ENCODE results near the gene SH3D21.

SH3D21 gene

DNA sequence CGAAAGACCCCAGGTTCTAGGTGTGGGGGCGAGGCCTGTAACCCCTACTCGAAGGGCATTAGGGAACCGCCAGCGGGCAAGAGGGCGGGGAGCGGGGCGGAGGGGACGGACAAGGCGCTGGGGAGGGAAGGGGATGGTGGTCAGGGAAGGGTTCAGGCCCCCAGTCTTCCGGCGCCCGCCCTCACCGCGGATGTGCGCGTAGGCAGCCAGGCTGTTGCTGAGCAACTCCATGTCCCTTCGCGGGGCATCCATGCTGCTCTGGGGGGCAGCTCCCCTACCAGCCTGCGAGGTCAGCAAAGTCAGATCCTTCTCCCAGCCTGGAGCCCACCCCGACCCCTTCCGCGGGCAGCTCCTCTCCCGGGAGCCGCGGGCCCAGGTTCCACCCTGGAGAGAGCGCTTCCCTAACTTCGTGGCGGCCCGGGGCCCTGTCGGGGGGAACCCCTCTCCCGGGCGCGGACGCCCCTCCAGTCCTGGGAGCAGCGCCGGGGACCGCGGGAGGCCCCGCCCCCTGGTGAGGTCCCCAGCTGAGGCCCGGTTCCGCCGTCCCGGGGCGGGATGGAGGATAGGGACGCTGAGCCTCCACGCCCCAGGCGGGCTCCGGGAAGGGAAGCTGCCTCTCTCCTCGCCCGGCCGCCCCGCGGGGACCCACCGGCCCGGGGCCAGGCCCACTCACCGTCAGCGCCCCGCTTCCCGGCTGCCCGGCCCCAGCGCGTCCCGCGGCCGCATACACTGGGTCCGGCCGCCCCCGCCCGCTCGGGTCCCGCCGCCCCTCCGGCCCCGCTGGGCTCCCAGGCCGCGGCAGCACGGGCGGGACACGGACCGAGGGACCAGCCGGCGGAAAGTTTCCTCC lies 16.8 kb downstream of the SH3D21 start:
- 0 out of 2 replicates have a peak, but pooled peaks have one; percentile 43 for TF ChIP-seq ZFX (IDR thresholded peaks at IDR 0.05)
- TF ChIP-seq, protein P1, sequence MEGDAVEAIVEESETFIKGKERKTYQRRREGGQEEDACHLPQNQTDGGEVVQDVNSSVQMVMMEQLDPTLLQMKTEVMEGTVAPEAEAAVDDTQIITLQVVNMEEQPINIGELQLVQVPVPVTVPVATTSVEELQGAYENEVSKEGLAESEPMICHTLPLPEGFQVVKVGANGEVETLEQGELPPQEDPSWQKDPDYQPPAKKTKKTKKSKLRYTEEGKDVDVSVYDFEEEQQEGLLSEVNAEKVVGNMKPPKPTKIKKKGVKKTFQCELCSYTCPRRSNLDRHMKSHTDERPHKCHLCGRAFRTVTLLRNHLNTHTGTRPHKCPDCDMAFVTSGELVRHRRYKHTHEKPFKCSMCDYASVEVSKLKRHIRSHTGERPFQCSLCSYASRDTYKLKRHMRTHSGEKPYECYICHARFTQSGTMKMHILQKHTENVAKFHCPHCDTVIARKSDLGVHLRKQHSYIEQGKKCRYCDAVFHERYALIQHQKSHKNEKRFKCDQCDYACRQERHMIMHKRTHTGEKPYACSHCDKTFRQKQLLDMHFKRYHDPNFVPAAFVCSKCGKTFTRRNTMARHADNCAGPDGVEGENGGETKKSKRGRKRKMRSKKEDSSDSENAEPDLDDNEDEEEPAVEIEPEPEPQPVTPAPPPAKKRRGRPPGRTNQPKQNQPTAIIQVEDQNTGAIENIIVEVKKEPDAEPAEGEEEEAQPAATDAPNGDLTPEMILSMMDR (conservative IDR thresholded peaks at IDR 0.05) = no peak
- H3K27ac ChIP-seq = peak overlapping the region; percentile 52

DNA sequence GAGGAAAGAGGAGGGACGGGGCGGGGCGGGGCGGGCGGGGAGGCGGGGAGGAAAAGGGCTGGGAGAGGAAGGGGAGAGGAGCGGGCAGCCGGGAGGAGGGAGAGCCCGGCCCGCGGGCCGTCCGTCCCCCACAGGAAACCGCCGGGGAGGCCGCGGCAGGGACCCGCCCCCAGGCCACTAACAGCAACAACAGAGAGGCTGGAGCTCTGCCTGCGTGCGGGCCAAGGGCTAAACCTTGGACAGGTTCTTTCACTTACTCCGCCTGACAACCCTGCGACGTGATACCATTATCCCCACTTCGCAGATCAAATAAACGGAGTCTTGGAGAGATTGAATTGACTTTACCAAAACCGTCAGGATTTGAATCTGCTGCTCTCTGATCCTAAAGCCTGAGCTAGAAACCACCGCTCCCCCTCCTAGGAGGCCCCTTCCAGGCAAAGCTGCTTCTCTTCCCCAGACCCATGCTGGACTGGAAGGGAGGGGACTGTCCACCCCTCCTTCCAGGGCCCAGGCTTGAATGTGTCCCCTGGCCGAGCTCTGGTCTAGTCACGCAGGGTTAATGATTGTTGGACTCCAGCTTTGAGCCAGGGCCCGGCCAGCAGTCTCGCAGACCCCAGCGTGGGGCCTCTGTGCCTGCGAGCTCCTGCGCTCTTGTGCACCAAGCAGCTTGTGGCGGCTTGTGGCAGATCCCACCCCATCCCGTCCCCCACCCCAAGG lies 17.6 kb downstream of the SH3D21 start, which contains the start of gene EVA1B:
Gene EVA1B (minus strand): TSS at position 10 of the 717 bp plus-strand sequence. CDS start 608 bp downstream, outside the sequence.
- TF ChIP-seq, protein P1 (conservative IDR thresholded peaks at IDR 0.05) = no peak
- no peak for TF ChIP-seq ZFX (IDR thresholded peaks at IDR 0.05)
- H3K27ac ChIP-seq = peak within 1 kb of the TSS; percentile 52

DNA sequence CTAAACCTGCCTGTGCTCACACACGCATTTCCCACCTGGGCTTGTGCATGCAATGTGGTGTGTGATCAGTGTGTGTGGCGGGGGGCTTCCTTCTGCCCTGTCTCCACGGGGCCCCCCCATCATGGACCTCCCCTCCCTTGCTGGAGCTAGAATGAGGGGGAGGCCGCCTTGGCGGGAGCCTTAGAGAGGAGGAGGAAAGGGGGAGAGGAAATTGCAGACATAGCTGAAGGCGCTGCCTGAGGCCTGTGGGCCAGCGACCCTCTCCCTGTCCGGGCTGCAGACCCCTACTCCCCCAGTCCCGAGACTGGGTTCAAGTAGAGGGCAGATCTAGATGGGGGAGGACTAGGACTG lies 18.2 kb downstream of the SH3D21 start:
- TF ChIP-seq, protein P1 (conservative IDR thresholded peaks at IDR 0.05) = no peak
- no peak for TF ChIP-seq ZFX (IDR thresholded peaks at IDR 0.05)
- no peak overlapping the region; the same call in 1 of the 2 replicates for H3K27ac ChIP-seq

DNA sequence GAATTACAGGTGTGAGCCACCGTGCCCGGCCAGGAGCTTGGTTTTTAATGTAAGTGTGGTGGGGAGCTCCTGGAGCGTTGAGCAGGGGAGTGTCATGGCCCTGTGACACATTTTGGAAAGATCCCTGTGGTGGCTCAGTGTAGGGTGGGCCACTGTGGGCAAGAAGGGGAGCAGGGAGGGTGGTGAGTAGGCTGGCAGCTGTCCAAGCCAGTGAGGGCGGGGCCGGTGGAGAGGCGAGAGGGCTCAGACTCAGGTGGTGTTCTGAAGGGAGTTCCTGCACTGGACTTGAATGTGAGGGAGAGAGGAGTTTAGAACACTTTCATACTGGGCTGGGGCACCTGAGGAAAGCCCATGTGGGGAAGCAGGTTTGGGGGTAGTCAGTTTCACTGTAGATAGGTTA lies 20.3 kb downstream of the SH3D21 start:
- TF ChIP-seq ZFX (IDR thresholded peaks at IDR 0.05) = no peak
- TF ChIP-seq, protein P1 (conservative IDR thresholded peaks at IDR 0.05) = no peak
- H3K27ac ChIP-seq = no peak overlapping the region

DNA sequence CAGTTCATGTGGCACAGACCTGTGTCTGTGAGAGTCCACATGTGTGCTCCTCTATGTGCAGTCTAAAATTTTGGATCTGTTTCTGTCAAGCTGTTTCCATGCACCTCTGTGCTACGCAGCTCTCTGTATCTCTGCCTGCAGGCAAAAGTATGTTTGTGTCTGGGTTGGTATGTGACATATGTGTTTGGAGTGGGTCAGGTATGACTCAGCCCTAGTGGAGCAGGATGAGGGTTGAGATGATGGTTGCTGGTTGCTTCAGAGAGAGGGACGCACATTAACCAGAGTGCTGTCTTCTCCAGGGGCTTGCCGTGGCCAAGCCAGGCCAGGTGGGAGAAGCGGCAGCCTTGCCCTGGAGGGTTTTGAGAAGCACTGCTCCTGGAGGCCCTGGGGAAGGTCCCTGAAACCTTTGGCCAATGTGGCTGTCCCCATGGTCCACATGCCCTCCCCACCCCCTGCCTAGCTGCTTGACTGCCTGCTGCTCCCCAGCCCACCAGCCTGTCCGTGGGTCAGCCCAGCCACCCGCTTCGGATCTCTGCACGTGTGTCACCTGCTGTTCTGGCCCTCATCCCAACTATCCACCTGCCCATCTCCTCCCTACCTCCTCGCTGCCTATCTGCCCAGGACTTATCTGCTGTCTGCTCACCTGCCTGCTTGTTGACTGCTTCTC lies 21.4 kb downstream of the SH3D21 start:
- TF ChIP-seq, protein P1 (conservative IDR thresholded peaks at IDR 0.05) = no peak
- no peak for TF ChIP-seq ZFX (IDR thresholded peaks at IDR 0.05)
- H3K27ac ChIP-seq = no peak overlapping the region

DNA sequence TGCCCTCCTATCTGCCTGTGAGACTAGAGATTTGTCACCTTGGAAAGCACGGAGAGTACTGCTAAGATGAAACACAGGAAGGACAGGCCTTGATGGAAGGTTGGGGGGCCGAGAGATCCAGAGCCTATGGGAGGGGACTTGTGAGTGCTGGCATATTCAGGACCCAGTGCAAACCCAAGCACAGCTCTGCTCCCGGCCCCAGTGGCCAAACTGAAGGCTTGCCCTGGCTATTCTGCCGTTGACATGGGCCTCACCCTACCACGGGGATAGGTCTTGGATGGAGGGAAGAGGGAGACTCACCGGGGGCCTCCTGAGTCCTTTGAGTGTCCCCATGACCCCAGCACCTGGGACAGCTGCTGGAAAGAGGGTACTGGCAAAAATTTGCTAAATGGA lies 21.9 kb downstream of the SH3D21 start:
- H3K27ac ChIP-seq = no peak overlapping the region
- TF ChIP-seq, protein P1 (conservative IDR thresholded peaks at IDR 0.05) = no peak
- TF ChIP-seq ZFX (IDR thresholded peaks at IDR 0.05) = no peak
